ENCODE measurements around the gene C12orf76. TPM values are rescaled to one million over a fixed set of nuclear protein-coding genes. Genes with fewer than 3 reads are reported as not detected.

C12orf76 gene
- total RNA-seq, 1 experiment from 2014 or later: 9.7 TPM

DNA sequence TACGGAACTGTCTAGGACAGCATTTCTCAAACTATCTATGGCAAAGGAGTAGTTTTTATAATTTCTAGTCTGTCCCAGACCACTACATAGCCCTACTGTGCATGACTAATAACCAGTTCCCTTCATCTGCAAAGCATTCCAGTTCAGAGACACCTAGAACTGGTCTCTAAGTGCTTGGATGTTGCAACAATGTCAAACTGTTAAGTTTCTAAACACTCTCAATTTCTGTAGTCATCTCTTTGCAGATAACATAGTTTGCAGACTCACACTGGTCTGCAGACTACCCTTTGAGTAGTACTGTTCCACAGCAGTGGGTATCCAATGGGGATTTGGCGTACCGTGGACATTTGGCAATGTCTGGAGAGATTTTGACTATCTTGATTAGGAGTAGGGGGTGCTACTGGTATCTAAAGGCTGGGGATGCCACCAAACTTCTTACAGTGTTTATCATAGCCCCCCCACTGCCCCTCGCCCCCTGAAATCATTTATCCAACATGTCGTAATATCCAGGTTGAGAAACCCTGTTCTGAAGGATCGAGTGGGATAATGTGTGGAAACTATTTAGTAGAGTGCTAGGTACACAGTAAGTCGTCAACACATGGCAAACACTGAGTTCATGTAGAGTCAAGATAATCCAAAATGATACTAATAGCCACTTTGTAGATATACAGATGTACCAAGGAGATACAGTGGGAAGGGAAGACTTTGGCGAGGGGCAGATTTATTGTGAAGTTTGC, 1.7 kb downstream of the C12orf76 start:
- Histone ChIP-seq H3K56ac (ENCODE audit: insufficient read length, low read depth, low read length) (no peak overlapping the region), H3K27me3 (ENCODE audit: insufficient read depth, low read length) (no peaks in the 10 kb centered on the region), H2BK120ac (ENCODE audit: low read depth, low read length, poor library complexity, severe bottlenecking) (no peak overlapping the region), H3K9me3 (ENCODE audit: control insufficient read depth, low read depth, low read length) (no peaks in the 10 kb centered on the region), H3K18ac (ENCODE audit: insufficient read length, low read depth, low read length) (no peak overlapping the region), H4K8ac (replicated peaks; ENCODE audit: insufficient read length, low read depth, low read length) (no peak overlapping the region), H3K14ac (ENCODE audit: insufficient read depth, low read length) (no peak overlapping the region), H3K79me2 (ENCODE audit: insufficient read depth, low read length) (no peaks in the 10 kb centered on the region; the same call in 1 of the 2 replicates), H2BK20ac (ENCODE audit: low read depth, low read length, poor library complexity, severe bottlenecking) (no peak overlapping the region), H2AK5ac (ENCODE audit: insufficient read length, low read length) (no peak overlapping the region), H3K27ac (ENCODE audit: insufficient read length, low read depth, low read length) (no peak overlapping the region), H3K4ac (ENCODE audit: low read depth, low read length) (no peak overlapping the region), H4K20me1 (ENCODE audit: control insufficient read depth, insufficient read depth, insufficient read length) (no peaks in the 10 kb centered on the region), H3T11ph (ENCODE audit: low read length) (no peak overlapping the region), H4K91ac (ENCODE audit: insufficient read length, low read depth, low read length) (no peak overlapping the region), H3K23ac (ENCODE audit: insufficient read length, low read depth, low read length) (no peak overlapping the region), H3K4me2 (ENCODE audit: insufficient read depth, insufficient read length, low read length) (no peak overlapping the region), H2BK15ac (ENCODE audit: low read depth, low read length) (no peak overlapping the region), H3K4me1 (ENCODE audit: insufficient read depth, low read length) (no peaks in the 10 kb centered on the region), H3K23me2 (ENCODE audit: insufficient read length, low read depth, low read length, poor library complexity, severe bottlenecking) (no peaks in the 10 kb centered on the region), H4K5ac (ENCODE audit: insufficient read length, low read depth, low read length) (no peak overlapping the region), H3K79me1 (ENCODE audit: insufficient read depth, low read depth, low read length, poor library complexity, severe bottlenecking) (no peaks in the 10 kb centered on the region), H2AFZ (ENCODE audit: low read length) (no peak overlapping the region), H2BK12ac (ENCODE audit: insufficient read length, low read depth, low read length) (no peak overlapping the region), H3K9ac (ENCODE audit: extremely low read depth, insufficient read length, low read length) (no peak overlapping the region), H2BK5ac (ENCODE audit: insufficient read length, low read length) (no peak overlapping the region)
- no peaks in the 10 kb centered on the region for H3K27me3 Mint-ChIP-seq (ENCODE audit: low read depth)
- peaks cover 3 to 17% (median 10%) of the 10 kb centered on the region in 3 experiments; a peak in 5 of 7 replicates for H3K36me3 Mint-ChIP-seq (ENCODE audit: insufficient read depth in 1 of 3, low read depth in 3 of 3)
- DNase-seq: no peak
- H3K4me1 Mint-ChIP-seq: peaks cover 20 to 23% of the 10 kb centered on the region in 2 experiments
- no CpG with 5 or more reads among the region's 8 CpGs for WGBS (ENCODE audit: extremely low coverage, insufficient read length, low lambda C conversion rate)
- no peaks in the 10 kb centered on the region for H3K9me3 Mint-ChIP-seq
- no peak overlapping the region for H3K27ac Mint-ChIP-seq
- no peak for TF ChIP-seq CTCF (conservative IDR thresholded peaks at IDR 0.05)
- H3K4me3 Mint-ChIP-seq: peak overlapping the region; percentile 70 to 83; a peak in 3 of 5 replicates

Data from H9 (cell line).